ENCODE measurements around the gene TMTC1.

TMTC1 gene

GRCh38 chr12:29762637-29763300, 21.0 kb downstream of the TMTC1 start:
- Mint-ChIP-seq H3K9me3 (no peaks in the 10 kb centered on the region), H3K4me1 (ENCODE audit: low read depth) (no peaks in the 10 kb centered on the region), H3K4me3 (no peak overlapping the region), H3K36me3 (ENCODE audit: low read depth) (no peaks in the 10 kb centered on the region), H3K27me3 (ENCODE audit: low read depth) (no peaks in the 10 kb centered on the region), H3K27ac (no peak overlapping the region)
- no peak for DNase-seq (ENCODE audit: low spot score)

GRCh38 chr12:29759950-29760349, 23.8 kb downstream of the TMTC1 start:
- DNase-seq (ENCODE audit: low spot score): no peak
- H3K36me3 Mint-ChIP-seq (ENCODE audit: low read depth): no peaks in the 10 kb centered on the region
- H3K4me3 Mint-ChIP-seq: no peak overlapping the region
- no peak overlapping the region for H3K27ac Mint-ChIP-seq
- H3K27me3 Mint-ChIP-seq (ENCODE audit: low read depth): no peaks in the 10 kb centered on the region
- no peaks in the 10 kb centered on the region for H3K4me1 Mint-ChIP-seq (ENCODE audit: low read depth)
- peaks cover 3% of the 10 kb centered on the region for H3K9me3 Mint-ChIP-seq

- H3K27ac Mint-ChIP-seq: no peak overlapping the region
- H3K9me3 Mint-ChIP-seq: peaks cover 3% of the 10 kb centered on the region
- no peak overlapping the region for H3K4me3 Mint-ChIP-seq
- DNase-seq (ENCODE audit: low spot score): no peak
- H3K4me1 Mint-ChIP-seq (ENCODE audit: low read depth): no peaks in the 10 kb centered on the region
- no peaks in the 10 kb centered on the region for H3K27me3 Mint-ChIP-seq (ENCODE audit: low read depth)
- no peaks in the 10 kb centered on the region for H3K36me3 Mint-ChIP-seq (ENCODE audit: low read depth)
Observed at GRCh38 chr12:29756741-29757390, 26.9 kb downstream of the TMTC1 start.

GRCh38 chr12:29754235-29755189, 29.2 kb downstream of the TMTC1 start:
- Mint-ChIP-seq H3K27ac (no peak overlapping the region), H3K4me1 (ENCODE audit: low read depth) (no peaks in the 10 kb centered on the region), H3K36me3 (ENCODE audit: low read depth) (no peaks in the 10 kb centered on the region), H3K9me3 (peaks cover 3% of the 10 kb centered on the region), H3K4me3 (no peak overlapping the region), H3K27me3 (ENCODE audit: low read depth) (no peaks in the 10 kb centered on the region)
- no peak for DNase-seq (ENCODE audit: low spot score)

GRCh38 chr12:29752121-29752520, 31.6 kb downstream of the TMTC1 start:
- Mint-ChIP-seq H3K9me3 (no peaks in the 10 kb centered on the region), H3K4me3 (no peak overlapping the region), H3K36me3 (ENCODE audit: low read depth) (no peaks in the 10 kb centered on the region), H3K27ac (no peak overlapping the region), H3K27me3 (ENCODE audit: low read depth) (no peaks in the 10 kb centered on the region), H3K4me1 (ENCODE audit: low read depth) (no peaks in the 10 kb centered on the region)
- DNase-seq (ENCODE audit: low spot score): no peak

GRCh38 chr12:29751676-29752075, 32.1 kb downstream of the TMTC1 start:
- H3K9me3 Mint-ChIP-seq: no peaks in the 10 kb centered on the region
- no peaks in the 10 kb centered on the region for H3K27me3 Mint-ChIP-seq (ENCODE audit: low read depth)
- DNase-seq (ENCODE audit: low spot score): no peak
- H3K27ac Mint-ChIP-seq: no peak overlapping the region
- H3K36me3 Mint-ChIP-seq (ENCODE audit: low read depth): no peaks in the 10 kb centered on the region
- no peaks in the 10 kb centered on the region for H3K4me1 Mint-ChIP-seq (ENCODE audit: low read depth)
- no peak overlapping the region for H3K4me3 Mint-ChIP-seq

- DNase-seq (ENCODE audit: low spot score): no peak
- Mint-ChIP-seq H3K4me3 (no peak overlapping the region), H3K27ac (no peak overlapping the region), H3K36me3 (ENCODE audit: low read depth) (no peaks in the 10 kb centered on the region), H3K4me1 (ENCODE audit: low read depth) (no peaks in the 10 kb centered on the region), H3K27me3 (ENCODE audit: low read depth) (no peaks in the 10 kb centered on the region), H3K9me3 (no peaks in the 10 kb centered on the region)
Observed at GRCh38 chr12:29750928-29751220, 32.9 kb downstream of the TMTC1 start.

GRCh38 chr12:29750131-29750927, 33.4 kb downstream of the TMTC1 start:
- H3K27me3 Mint-ChIP-seq (ENCODE audit: low read depth): no peaks in the 10 kb centered on the region
- H3K9me3 Mint-ChIP-seq: no peaks in the 10 kb centered on the region
- H3K4me3 Mint-ChIP-seq: no peak overlapping the region
- DNase-seq (ENCODE audit: low spot score): no peak
- no peak overlapping the region for H3K27ac Mint-ChIP-seq
- no peaks in the 10 kb centered on the region for H3K36me3 Mint-ChIP-seq (ENCODE audit: low read depth)
- H3K4me1 Mint-ChIP-seq (ENCODE audit: low read depth): no peaks in the 10 kb centered on the region

- no peak overlapping the region for H3K4me3 Mint-ChIP-seq
- H3K36me3 Mint-ChIP-seq (ENCODE audit: low read depth): no peaks in the 10 kb centered on the region
- H3K27me3 Mint-ChIP-seq (ENCODE audit: low read depth): no peaks in the 10 kb centered on the region
- H3K27ac Mint-ChIP-seq: no peak overlapping the region
- H3K4me1 Mint-ChIP-seq (ENCODE audit: low read depth): no peaks in the 10 kb centered on the region
- H3K9me3 Mint-ChIP-seq: no peaks in the 10 kb centered on the region
- no peak for DNase-seq (ENCODE audit: low spot score)
Observed at GRCh38 chr12:29744365-29744764, 39.4 kb downstream of the TMTC1 start.

- no peaks in the 10 kb centered on the region for H3K4me1 Mint-ChIP-seq (ENCODE audit: low read depth)
- no peak overlapping the region for H3K4me3 Mint-ChIP-seq
- H3K36me3 Mint-ChIP-seq (ENCODE audit: low read depth): no peaks in the 10 kb centered on the region
- no peaks in the 10 kb centered on the region for H3K27me3 Mint-ChIP-seq (ENCODE audit: low read depth)
- DNase-seq (ENCODE audit: low spot score): no peak
- no peak overlapping the region for H3K27ac Mint-ChIP-seq
- no peaks in the 10 kb centered on the region for H3K9me3 Mint-ChIP-seq
Observed at GRCh38 chr12:29743801-29744200, 39.9 kb downstream of the TMTC1 start.

- no peaks in the 10 kb centered on the region for H3K4me1 Mint-ChIP-seq (ENCODE audit: low read depth)
- no peaks in the 10 kb centered on the region for H3K36me3 Mint-ChIP-seq (ENCODE audit: low read depth)
- H3K4me3 Mint-ChIP-seq: no peak overlapping the region
- no peak overlapping the region for H3K27ac Mint-ChIP-seq
- no peak for DNase-seq (ENCODE audit: low spot score)
- H3K9me3 Mint-ChIP-seq: no peaks in the 10 kb centered on the region
- no peaks in the 10 kb centered on the region for H3K27me3 Mint-ChIP-seq (ENCODE audit: low read depth)
Observed at GRCh38 chr12:29743077-29743476, 40.7 kb downstream of the TMTC1 start.

GRCh38 chr12:29742646-29743045, 41.1 kb downstream of the TMTC1 start:
- H3K4me1 Mint-ChIP-seq (ENCODE audit: low read depth): no peaks in the 10 kb centered on the region
- no peak for DNase-seq (ENCODE audit: low spot score)
- H3K27me3 Mint-ChIP-seq (ENCODE audit: low read depth): no peaks in the 10 kb centered on the region
- no peaks in the 10 kb centered on the region for H3K9me3 Mint-ChIP-seq
- H3K4me3 Mint-ChIP-seq: no peak overlapping the region
- no peak overlapping the region for H3K27ac Mint-ChIP-seq
- H3K36me3 Mint-ChIP-seq (ENCODE audit: low read depth): no peaks in the 10 kb centered on the region

GRCh38 chr12:29741342-29742241, 42.1 kb downstream of the TMTC1 start:
- Mint-ChIP-seq H3K9me3 (no peaks in the 10 kb centered on the region), H3K4me3 (no peak overlapping the region), H3K36me3 (ENCODE audit: low read depth) (no peaks in the 10 kb centered on the region), H3K27me3 (ENCODE audit: low read depth) (no peaks in the 10 kb centered on the region), H3K4me1 (ENCODE audit: low read depth) (no peaks in the 10 kb centered on the region), H3K27ac (no peak overlapping the region)
- DNase-seq (ENCODE audit: low spot score): no peak

Data from T-helper 2 cell treated with Interferon-gamma antibody and Interleukin-4, amounts not matched to agents 5 μg/mL and 100 μg/mL, for 36 hours (primary cell).